Activated CD4-positive, alpha-beta T cell treated with anti-CD3 and anti-CD28 coated beads for 24 hours (primary cell): ENCODE results near the gene RAC2.

Source experiments
- DNase-seq, 2 donors: peaks; one replicate each; pipeline ENCODE4 v3.0.0-alpha.2; 2020; ENCODE audit warnings: low read depth in 2 of 2

The RAC2 gene

DNA sequence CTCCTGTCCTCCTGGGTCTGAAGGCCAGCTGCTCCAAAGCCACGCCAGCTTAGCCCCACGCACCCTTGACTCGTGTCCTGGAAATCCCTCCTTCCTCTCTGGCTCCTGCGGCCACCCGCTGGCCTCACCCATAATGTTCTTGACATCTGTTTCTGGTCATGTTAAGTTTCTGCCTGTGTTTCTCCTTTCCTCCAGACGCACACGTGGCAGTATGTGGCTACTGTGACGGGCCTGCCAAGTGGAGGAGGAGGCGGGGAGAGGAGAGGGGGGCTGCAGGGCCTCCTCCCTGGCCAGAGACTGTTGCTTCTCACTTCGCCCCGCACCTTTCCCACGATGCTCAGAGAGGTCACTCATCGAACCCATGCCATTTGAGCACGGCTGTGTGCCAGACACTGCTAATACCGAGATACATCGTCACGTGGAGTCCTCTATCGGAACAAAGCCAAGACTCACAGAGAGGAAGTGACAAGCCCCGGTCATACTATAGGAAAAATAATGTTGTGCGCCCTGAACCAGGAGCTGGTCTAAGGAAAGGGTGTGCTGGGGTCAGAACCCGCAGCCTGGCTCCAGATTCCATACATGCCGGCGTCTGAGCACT lies 67.5 kb downstream of the RAC2 start:
- no peak for DNase-seq

DNA sequence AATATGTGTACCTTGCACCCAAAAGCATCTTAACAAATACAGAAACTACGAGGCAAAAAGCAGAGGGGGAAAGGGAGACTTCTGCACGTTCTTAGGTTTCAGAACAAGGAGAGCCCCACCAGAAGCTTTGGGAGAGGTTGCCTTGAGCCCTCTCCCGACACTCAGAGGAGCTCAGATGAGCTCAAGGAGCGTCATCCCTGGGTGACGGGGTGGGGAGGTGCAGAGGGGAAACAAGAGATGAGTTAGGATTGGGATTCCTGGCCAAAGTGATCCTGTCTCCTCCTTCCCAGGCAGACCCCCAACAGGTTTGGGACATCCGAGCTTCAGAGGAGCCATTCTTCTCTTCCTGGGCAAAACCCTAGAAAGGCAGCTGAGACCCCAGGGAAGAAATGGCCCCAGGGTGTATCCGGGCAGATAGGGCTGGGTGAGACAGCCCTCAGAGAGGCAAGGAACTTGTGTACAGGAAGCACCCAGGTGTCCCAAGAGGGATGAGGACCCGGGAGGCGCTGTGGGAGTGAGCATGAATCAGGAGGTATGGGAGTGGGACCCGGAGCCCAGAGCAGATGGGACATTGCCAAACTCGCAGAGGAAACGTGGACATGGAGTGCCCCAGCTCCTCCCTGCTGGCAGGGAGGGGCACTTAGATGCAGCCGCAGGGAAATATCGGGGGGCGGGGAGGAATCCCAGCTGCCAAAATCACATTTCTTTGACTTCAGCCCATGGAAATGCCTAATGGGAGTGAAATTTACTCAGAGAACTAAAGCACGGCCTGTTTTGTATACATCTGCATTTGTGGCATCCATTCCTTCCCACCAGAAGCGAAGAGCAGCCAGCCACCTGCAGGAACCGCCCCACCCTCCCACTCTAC lies 68.4 kb downstream of the RAC2 start:
- no peak for DNase-seq
